ENCODE data around the gene ADARB2. TPM values are rescaled to one million over a fixed set of nuclear protein-coding genes. Genes with fewer than 3 reads are reported as not detected.

The ADARB2 gene
- total RNA-seq, 4 donors from 2014 or later, result 0.32 to 1.6 (median 0.80) TPM

DNA sequence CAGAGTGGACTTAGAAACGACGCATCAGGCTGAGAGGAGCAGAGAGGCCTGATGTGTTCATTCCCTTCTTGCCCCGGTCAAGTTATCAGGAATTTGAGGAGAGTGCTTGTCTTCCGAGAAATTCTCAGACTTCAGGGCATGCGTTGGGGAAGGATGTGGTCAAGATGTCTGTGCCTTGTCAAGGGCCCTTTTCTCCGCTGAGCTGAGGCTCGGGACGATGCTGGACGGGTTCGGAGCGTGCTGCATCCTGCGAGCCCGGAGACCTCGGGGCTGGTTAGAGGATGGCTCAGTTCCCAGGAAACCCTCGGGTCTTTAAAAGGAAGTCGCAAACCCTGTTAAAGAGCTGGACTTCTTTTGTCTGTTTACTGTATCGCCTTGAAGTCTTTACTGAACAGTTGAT lies 325.4 kb downstream of the ADARB2 start:
- H3K4me3 ChIP-seq, result no peak overlapping the region
- H3K27ac ChIP-seq, result no peak overlapping the region
- WGBS, result 34% methylated on average over 17 of the region's 17 CpGs
- peaks cover 30% of the 10 kb centered on the region for H3K27me3 ChIP-seq
- H3K9me3 ChIP-seq, result no peaks in the 10 kb centered on the region
- no peaks in the 10 kb centered on the region for H3K4me1 ChIP-seq
- no peaks in the 10 kb centered on the region for H3K36me3 ChIP-seq
- TF ChIP-seq POLR2A (IDR thresholded peaks at IDR 0.05) (no peak), POLR2AphosphoS5 (IDR thresholded peaks at IDR 0.05) (no peak), EP300 (IDR thresholded peaks at IDR 0.05) (no peak)
- TF ChIP-seq, protein P1, sequence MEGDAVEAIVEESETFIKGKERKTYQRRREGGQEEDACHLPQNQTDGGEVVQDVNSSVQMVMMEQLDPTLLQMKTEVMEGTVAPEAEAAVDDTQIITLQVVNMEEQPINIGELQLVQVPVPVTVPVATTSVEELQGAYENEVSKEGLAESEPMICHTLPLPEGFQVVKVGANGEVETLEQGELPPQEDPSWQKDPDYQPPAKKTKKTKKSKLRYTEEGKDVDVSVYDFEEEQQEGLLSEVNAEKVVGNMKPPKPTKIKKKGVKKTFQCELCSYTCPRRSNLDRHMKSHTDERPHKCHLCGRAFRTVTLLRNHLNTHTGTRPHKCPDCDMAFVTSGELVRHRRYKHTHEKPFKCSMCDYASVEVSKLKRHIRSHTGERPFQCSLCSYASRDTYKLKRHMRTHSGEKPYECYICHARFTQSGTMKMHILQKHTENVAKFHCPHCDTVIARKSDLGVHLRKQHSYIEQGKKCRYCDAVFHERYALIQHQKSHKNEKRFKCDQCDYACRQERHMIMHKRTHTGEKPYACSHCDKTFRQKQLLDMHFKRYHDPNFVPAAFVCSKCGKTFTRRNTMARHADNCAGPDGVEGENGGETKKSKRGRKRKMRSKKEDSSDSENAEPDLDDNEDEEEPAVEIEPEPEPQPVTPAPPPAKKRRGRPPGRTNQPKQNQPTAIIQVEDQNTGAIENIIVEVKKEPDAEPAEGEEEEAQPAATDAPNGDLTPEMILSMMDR (IDR thresholded peaks at IDR 0.05), result no peak
- DNase-seq (ENCODE audit: low spot score in 2 of 2), result no peak

DNA sequence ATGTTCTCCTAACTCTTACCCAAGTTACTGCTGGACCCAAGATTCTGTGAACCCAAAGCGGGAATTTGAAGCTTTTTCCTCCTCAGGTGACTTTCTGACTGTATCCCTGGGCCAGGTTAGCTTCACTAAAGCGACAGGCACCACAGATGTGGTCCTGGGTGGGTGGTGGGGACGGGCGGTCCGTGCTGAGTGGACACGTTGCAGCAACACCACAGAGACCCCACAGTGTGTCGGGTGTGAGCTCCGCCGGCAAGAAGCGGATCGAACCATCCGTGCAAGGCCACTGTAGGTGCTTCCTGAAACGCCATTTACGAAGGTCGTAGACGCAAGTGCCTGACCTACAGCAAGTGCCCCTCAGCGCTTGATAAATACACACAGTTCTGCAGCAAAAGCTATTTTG lies 325.9 kb downstream of the ADARB2 start:
- Histone ChIP-seq H3K9me3 (no peaks in the 10 kb centered on the region), H3K27me3 (peaks cover 28% of the 10 kb centered on the region), H3K4me3 (no peak overlapping the region), H3K4me1 (no peaks in the 10 kb centered on the region), H3K27ac (no peak overlapping the region), H3K36me3 (no peaks in the 10 kb centered on the region)
- DNase-seq (ENCODE audit: low spot score in 2 of 2), result no peak
- TF ChIP-seq POLR2A (IDR thresholded peaks at IDR 0.05) (no peak), EP300 (IDR thresholded peaks at IDR 0.05) (no peak), POLR2AphosphoS5 (IDR thresholded peaks at IDR 0.05) (no peak)
- TF ChIP-seq, protein P1 (IDR thresholded peaks at IDR 0.05), result no peak
- 91% methylated on average over 16 of the region's 17 CpGs for WGBS

DNA sequence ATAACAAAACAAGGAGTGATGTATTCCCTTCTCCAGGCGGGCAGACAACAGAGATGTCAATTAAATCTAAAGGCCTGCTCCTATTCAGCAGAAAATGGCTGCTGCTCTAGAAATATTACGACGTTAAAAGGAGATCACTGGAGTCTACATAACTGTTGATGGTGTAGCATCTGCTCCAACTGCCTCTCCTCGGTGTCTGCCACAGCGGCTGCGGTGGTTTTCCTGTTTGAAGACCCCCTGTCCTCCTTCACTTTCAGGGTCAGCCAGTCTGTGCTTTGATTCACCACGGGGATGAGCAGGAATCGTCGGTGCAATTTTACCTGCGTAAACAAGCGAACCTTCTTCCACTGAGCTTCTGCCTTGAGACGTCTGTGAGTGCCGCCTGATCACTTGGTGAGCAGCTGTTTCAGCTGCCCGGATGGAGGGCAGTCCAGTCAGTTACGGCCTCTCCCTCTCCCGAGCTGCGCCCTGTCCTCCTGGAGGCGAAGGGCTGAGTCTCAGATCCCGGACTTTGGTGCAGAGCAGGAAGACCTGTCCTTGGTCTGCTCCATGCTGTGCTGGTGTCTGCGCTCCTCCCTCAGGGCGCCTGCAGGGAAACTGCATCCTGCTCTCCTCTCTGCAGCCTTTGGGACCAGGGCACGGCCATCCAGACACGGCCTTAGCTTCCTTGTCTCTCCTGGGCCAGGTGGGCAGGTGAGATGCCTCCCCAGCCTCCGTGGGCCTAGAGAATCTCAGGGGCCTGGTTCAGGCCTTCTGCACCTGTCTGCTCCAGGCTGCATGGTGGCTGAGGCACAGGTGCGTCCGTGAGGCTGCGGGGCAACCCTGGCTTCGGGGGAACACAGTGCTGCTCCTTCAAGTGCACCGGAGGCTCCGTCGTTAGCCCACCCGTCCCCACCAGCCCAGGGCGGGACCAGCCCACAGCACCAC lies 326.6 kb downstream of the ADARB2 start:
- H3K4me3 ChIP-seq, result no peak overlapping the region
- no peak for TF ChIP-seq POLR2A (IDR thresholded peaks at IDR 0.05)
- no peak for TF ChIP-seq POLR2AphosphoS5 (IDR thresholded peaks at IDR 0.05)
- TF ChIP-seq, protein P1 (IDR thresholded peaks at IDR 0.05), result no peak
- no peak for TF ChIP-seq EP300 (IDR thresholded peaks at IDR 0.05)
- no peaks in the 10 kb centered on the region for H3K4me1 ChIP-seq
- no peaks in the 10 kb centered on the region for H3K9me3 ChIP-seq
- no peak for DNase-seq (ENCODE audit: low spot score in 2 of 2)
- WGBS, result 92% methylated on average over 26 of the region's 33 CpGs
- peaks cover 30% of the 10 kb centered on the region for H3K27me3 ChIP-seq
- H3K27ac ChIP-seq, result no peak overlapping the region
- no peaks in the 10 kb centered on the region for H3K36me3 ChIP-seq

DNA sequence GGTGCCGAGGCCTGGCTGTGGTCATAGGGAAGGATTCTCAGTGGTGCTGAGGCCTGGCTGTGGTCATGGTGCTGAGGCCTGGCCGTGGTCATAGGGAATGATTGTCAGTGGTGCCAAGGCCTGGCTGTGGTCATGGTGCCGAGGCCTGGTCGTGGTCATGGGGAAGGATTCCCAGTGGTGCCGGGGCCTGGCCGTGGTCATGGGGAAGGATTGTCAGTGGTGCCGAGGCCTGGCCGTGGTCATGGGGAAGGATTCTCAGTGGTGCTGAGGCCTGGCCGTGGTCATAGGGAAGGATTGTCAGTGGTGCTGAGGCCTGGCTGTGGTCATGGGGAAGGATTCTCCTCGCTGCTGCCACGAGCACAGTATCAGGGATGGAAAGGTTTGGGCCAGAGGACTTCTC lies 327.3 kb downstream of the ADARB2 start:
- 90% methylated on average over 10 of the region's 11 CpGs for WGBS
- no peak overlapping the region for H3K4me3 ChIP-seq
- TF ChIP-seq POLR2AphosphoS5 (IDR thresholded peaks at IDR 0.05) (no peak), EP300 (IDR thresholded peaks at IDR 0.05) (no peak), POLR2A (IDR thresholded peaks at IDR 0.05) (no peak)
- TF ChIP-seq, protein P1 (IDR thresholded peaks at IDR 0.05), result no peak
- no peaks in the 10 kb centered on the region for H3K9me3 ChIP-seq
- no peak for DNase-seq (ENCODE audit: low spot score in 2 of 2)
- no peaks in the 10 kb centered on the region for H3K4me1 ChIP-seq
- H3K27me3 ChIP-seq, result peaks cover 30% of the 10 kb centered on the region
- H3K36me3 ChIP-seq, result no peaks in the 10 kb centered on the region
- no peak overlapping the region for H3K27ac ChIP-seq

DNA sequence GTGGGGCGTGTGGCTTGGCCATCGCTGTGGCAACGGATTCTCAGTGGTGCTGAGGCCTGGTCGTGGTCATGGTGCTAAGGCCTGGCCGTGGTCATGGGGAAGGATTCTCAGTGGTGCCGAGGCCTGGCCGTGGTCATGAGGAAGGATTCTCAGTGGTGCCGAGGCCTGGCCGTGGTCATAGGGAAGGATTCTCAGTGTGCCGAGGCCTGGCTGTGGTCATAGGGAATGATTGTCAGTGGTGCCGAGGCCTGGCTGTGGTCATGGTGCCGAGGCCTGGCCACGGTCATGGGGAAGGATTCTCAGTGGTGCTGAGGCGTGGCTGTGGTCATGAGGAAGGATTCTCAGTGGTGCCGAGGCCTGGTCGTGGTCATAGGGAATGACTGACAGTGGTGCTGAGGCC lies 327.9 kb downstream of the ADARB2 start:
- H3K9me3 ChIP-seq, result no peaks in the 10 kb centered on the region
- 93% methylated on average over 13 of the region's 16 CpGs for WGBS
- no peak overlapping the region for H3K27ac ChIP-seq
- no peak for DNase-seq (ENCODE audit: low spot score in 2 of 2)
- no peaks in the 10 kb centered on the region for H3K4me1 ChIP-seq
- H3K27me3 ChIP-seq, result peaks cover 32% of the 10 kb centered on the region
- no peaks in the 10 kb centered on the region for H3K36me3 ChIP-seq
- TF ChIP-seq EP300 (IDR thresholded peaks at IDR 0.05), result no peak
- TF ChIP-seq, protein P1 (IDR thresholded peaks at IDR 0.05), result no peak
- no peak for TF ChIP-seq POLR2A (IDR thresholded peaks at IDR 0.05)
- no peak for TF ChIP-seq POLR2AphosphoS5 (IDR thresholded peaks at IDR 0.05)
- no peak overlapping the region for H3K4me3 ChIP-seq

Measured in suprapubic skin (tissue), 4 donors.